ENCODE data around the gene MNT.

The MNT gene

DNA sequence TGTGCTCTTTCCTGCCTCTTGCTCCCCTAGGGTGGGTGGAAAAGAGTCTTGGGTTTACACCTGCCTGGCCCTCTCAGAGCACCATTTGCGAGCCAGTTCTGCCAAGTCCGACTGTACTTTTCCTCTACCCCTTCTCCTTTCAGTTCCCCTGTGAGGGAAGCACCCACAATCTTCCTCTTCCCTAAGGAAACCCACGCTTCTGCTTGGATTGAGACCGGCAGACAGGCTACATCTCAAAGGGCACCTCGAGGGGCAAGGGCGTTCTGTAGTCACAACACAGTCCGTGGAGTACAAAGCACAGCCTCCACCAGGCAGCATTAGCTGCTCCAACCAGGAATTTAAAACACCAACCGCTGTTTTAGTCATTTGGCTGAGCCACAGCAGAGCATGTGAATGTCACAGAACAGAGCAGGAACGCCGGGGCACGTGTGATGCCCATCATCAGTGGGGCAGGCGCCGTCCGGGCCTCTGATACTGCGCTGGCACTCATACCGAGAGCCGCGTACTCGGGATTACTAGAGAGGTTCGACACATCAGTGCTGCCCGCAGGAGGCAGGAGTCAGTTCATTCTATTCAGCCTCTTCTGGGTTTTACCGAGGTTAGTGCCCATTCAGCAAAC, 13.7 kb upstream of the MNT start:
- no peak for DNase-seq

DNA sequence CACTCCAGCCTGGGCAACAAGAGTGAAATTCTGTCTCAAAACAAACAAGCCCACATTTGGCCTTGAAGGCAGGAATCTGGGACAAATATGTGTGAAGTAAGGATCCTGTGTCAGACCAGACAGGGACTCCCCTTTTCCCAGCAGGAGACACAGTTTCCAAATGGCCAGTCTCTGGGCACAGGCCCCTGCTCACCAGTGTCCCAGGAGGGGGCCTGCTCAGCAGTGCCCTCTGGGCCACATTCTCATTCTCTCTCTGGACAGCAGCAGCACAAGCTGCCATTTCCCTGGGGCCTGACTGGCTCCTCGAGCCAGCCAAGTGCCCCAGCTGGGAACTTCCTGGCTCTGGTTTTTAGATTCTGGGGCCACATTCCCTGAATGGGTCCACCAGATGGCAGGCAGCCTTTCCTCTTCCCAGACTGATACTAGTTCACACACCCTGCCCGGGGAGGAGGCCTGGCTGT, 11.7 kb upstream of the MNT start:
- no peak for DNase-seq

DNA sequence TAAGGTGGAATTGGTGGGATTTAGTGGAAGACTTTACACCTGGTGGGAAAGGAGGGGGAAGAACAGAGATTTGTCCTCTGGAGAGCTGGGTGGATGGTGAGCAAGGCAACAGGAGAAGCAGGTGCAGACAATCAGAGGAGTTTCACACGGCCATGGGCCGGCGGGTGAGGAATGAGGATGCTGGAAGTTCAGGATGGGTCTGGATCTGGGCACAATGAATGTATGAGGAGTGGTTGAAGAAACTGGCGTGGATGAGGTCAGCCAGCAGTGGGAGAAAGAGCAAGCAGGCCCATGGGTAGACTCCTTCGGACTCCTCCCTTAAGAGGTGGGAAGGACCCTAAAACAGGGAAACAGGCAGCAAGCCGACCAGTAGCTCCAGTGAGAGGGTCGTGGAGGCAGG, 10.1 kb upstream of the MNT start:
- DNase-seq, result no peak

DNA sequence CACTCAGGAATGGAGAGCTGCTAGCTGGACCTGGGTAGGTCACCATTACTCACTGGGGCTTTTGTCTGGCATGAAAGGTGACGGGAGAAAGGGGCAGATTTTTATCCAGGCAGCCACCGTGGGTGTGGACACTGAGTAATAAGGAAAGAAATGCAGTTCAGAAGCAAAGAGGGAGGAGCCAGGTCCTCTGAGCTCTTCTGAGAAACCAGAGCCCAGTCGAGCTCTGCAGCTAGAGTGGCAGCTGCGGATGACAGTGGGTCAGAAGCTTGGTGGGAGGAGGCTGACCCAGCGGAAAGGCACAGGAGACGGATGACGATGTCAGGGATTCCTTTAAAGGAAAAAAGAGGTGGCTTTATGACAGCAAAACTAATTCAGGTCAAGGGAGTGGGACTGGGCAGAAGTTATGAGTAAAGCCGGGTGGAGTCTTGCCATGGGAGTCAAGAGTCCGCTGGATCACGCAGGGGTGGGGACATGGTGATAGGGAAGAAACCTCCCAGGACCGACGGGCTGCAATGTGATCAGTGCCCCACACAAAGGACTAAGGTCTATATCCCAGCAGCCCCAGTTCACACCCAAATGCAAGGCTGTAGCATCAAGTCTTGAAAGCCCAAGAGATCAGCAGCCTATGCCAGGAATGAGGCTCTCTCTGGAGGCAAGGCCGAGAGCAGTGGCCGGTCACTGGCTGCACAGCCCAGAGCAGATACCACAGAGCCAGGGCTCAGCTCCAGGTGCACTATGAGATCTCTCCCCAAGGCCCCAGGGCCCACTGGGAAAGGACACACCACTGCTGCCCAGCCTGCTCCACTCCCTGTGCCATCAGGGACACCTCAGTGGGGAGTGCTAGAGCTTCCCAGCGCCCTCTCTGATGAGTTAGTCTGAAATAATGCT, 6.3 kb upstream of the MNT start:
- DNase-seq, result peak in 1 of 5 donors; percentile 41

DNA sequence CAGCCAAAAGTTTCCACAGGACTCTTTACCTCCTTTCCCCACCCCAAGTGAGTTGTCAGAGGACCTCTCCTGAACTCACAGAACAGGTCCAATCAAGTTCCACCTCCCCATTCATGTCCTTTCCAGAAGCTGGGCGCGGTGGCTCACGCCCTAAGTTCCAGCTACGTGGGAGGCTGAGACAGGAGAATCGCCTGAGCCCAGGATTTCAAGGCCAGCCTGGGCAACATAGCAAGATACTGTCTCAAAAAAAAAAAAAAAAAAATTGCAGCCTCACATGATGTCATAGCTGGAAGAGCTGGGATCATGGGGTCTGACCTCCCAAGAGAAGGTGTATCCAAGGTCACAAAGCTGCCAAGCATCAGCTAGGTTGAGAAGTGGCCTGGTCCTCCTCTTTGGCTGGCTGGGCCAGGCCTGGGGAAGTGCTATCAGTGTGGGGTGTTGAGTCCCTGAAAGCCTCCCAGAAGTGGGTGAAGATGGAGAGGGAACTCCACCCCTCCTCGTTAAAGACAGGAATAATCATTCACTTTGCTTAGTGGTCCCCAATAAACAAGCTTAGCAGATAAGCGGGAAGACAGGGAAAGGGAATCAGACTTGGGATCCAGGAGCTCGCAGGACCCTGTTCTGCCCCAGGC, 5.5 kb upstream of the MNT start:
- no peak for DNase-seq

DNA sequence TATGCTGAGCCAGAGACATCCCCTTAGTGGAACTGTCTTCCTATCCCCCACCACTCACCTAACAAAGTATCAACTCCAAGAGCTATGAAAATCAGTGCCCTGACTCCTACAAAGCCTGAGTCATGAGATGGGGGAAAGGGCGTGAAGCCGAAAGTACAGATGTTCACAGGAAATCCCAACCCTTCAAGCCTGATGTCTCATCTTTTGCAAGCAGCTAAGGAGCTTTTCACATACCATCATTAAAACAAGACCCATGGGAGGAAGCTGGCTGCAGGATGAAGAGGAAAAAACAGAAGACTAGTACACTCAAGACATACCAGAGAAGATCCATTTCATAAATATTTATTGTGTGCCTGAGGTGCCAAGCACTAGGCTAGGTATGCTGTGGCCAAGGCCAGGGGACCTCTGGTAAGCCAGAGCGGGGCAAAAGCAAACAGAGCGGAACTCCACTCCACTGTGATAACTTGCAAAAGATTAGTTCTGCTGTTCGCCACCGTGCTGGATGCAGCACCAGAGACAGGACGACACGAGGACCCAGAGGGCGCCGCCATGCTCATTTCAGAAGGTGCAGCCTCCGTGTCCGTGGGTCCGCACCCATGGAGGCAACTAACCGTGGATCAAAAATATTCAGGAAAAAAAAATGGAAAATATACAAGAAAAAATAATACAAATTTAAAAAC, 4.5 kb upstream of the MNT start:
- peak in 1 of 5 donors; percentile 25 for DNase-seq

DNA sequence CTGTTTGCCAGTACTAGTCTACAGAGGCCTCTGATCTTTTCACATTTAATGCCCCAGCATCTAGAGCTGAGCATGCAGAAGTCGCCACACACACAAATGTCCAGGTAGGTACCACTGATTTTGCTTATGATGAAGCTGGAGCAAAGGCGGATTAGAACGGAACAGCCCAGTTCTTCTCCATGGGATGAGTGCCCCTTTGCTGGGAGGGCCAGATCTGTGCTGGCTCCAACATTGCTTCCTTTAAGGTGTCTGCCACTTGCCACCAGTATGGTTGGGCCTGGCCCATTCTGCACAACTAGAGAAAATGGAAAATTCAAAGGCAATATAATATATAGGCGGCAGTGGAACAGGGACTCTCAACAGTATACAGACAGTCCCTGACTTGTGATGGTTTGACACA, 2.2 kb upstream of the MNT start:
- DNase-seq, result no peak

DNA sequence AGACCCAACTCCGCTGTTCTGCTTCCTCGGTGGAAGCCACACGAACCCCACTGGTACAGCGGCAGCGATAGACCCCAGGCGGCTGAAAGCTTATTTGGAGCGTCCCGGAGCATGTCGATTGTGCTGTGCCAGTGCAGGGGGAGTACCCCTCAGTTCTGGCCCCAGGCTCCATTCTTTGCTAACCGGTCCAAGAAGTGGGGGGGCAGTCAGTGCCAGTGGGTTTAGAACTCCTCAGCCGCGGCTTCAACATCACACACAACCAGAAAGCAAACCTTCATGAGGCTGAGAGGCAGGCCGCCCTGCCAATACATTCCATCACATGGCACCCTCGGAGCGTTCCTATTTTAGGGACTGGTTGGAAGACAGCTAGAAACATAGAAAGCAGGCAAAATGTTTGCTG, 1.7 kb upstream of the MNT start:
- no peak for DNase-seq

DNA sequence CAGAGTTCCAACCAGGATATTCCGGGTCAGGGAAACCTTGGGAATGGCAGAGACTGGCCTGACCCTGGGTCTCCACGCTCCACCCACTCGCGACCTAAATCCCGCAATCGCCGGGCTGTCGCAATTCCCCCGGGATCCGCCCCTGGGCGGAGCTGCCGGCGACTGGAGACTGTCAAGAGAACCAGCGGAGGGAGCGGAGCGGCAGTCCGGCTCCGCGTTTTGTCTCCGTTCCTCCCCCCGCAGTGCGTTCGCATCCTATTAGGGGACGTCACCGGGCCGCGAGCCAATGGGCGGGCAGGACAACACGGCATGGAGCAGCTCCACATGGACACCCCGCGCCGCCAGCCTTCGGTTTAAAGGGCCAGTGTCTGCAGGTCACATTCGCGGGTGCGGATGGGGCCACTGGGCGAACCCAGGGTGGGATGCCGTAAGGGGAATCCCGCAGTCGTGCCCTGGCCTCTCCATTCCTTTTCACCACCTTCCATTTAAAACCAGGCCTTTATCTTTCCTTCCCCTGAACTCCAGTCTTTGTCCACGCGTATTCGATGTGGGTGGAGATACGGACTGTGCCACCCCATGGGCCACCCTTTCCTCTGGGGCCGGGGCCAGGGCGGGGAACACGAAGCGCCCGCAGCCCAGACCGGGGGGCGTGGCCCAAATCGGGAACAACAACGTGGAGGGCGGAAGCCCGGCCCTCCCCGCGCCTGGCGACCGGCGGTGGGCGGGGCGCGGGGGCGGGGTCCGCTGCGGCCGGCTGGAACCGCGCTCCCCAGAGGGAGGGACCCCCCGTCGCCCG, 764 bp upstream of the MNT start:
- DNase-seq, result peak; percentile 98 to 99 (median 99)

DNA sequence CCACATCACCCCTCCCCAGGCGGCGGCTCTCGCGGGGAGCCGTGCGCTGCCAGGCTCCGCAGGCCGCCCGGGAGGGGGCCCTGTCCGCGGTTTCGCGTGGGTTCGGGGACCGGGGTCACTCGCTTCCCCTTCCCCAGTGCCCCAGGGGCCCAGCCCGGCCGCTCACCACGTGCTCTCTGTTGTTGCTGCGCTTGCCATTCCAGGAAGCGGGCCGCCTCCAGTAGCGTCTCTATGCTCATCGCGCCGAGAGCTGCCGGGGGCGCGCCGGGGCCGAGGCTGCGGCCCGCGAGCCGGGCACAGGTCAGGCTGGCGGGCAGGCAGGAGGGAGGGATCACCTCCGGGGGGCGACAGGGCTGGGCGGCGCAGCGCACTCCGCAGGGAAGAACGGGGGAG, 390 bp downstream of the MNT start:
- DNase-seq, result peak in 4 of 5 donors; percentile 46 to 56 (median 47)

DNA sequence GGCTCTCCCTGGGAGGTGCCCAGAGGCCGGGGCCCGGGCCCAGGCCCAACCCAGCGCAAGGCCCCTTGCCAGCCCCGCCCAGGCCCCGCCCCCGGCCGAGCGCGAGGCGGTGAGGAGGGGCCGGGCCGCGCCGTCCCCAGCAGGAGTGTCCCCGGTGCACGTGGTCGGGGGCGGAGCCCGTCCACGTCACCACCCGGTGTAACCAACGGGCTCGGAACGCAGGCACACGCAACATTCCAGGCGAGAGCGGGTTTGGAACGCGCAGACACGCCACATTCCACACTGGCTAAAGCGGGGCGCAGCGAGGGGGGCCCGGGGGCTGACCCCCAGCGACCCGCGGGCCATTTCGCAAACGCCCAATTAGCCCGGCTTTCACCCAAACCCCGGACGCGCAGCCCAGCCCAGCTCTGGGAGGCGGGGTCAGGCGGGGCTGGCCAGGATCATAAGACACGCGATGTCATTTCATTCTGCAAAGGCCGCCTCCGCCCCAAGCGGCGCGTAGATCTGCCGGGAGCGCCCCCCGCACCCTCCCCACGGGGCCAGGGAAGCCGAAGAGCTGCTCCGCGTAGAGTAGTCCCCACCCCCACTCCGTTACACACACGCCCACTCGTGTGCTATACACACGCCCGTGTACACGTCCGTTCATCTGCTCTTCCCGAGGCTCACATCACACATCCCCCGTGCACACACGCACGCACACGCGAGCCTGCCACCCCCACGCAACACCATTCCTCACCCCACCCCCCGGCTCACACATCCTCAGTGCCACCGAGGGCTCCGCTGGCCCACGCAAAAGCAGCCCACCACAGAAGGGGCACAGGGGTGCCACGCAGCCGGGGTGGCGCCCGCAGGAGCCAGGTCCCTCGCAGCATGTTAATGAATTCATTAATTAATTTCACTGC, 1.0 kb downstream of the MNT start:
- DNase-seq, result peak; percentile 90 to 97 (median 93)

DNA sequence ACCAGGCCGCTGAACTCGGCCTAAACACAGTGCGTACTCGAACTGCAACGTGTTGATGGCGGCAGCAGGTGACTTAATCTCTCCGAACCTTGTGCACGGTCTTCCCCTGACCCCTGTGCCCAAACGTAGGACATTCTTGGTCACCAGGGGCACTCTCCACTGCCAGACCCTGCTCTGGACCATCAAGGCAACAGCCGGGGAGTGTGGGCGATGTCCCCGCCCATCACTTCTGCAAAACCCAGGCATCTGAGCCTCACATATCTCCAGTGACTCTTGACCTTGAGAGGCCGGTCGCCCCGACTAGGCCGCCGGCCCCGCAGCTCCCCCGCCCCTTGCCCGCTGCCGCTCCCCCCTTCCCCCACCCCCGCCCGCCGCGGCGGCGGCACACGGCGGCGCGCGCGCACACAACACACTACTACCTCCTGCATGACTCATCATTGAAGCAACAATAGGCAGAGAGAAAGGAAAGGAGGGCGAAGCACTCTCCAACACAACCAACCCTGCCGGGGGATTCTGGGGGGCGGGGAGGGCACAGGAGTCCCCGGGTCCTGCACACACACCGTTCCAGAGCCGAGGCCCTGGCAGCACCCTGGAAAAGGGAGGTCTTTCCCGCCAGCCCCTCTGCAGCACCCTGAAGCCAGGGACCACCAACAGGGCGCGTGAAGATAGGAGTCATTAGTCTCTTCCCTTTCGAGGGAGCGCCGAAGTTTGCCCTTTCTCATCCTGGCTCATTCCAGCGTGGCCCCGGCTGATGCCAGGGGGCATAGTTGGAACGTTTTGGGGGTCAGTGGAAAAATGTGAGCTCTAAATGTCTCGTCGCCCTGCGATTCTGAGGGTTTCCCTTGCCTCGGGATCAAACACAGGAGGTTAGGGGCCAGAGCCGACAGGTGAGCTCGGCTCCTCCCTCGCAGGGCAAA, 1.9 kb downstream of the MNT start:
- DNase-seq, result peak in 4 of 5 donors; percentile 39 to 72 (median 46)

DNA sequence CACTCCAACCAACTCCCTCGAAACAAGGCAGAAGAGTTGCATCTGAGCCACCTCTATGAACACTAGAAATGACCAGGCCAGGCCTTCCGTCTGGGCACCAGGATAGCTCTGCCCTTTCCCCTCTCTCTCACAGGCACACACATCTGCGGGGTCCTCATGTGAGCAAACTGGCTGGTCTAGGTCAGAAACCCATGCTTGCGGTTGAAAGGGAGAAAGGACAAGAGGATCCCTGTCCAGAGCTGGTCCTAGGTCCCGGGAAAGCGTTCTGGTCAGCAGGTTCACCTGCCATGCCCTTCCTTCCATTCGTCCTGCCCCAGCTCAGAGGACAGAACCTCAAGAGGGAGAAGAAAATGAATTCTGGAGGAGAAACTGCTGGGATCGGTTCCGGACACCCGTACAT, 2.7 kb downstream of the MNT start:
- no peak for DNase-seq

DNA sequence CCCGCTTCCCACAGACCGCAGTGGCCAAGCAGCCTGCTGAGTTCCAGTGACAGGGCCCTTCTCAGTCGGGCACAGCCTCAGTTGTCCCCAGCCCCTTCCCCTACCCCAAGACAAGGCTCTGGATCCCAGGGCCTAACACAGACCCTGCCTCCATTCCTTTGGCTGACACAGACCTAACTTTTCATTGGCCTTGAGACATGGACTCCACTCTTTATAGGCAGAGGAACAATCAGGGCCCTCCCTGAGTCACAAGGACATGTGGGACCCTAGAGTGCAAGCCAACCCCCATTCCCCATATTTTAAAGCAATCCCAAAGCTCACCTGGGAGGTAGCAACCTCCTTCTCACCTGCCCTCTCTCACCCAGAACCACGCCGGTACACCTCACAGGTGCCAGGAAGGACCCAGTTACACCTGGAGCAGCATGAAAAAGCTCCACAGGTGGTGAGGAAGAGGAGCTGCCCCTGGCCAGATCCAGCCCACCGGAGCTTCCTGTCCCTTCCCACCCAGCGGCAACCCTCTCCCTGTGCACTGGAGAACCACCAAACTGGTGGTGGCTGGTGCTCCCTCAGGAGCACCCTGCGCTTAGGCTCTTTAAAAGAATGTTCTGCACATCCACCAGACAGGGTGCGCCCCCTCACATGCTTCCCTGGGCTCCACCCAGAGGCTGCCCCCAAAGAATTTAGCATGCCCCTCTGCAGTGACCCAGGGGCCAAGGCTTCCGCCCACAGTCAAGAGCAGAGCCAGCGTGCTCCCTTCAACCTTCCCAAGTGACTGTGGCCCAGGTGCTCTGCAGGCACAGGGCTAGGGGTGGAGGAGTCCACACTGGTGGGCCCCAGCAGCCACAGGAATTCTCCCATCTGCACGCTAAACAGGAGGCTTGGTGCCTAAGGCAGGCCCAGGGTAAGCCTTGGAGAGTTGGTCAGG, 3.4 kb downstream of the MNT start:
- DNase-seq, result no peak

DNA sequence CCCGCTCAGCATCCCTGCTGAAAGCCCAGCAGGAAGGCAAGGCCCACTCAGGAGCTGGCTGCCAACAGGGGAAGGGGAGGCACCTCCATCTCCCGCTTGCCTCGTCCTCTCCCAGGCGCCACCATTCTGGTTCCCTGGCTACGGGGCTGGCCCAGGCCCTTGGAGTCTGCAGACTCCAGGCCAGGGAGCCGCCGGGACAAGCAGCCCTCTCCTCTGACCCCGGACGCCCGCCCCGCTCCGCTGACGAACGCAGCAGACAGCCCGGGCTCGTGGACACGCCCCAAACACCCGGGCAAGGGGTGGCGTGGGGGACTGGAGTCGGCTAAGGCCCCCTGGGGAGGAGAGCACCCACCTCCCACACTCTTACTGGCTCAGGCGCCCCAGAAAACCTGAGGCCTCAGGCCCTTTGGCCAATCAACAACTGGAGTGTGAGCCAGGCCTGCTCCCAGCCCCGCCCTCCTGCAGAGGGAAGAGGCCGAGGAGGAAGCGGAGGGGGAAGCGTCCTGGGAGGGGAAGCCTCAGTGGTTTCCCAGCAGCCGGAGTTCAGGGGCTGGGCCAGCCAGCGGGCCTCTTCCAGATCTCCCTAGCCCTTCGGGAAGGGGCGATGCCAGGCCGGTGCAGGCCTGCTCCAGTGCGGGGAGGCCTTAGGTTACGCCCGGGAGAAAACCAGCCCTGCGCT, 4.2 kb downstream of the MNT start:
- DNase-seq, result peak in 3 of 5 donors; percentile 30 to 76 (median 40)

DNA sequence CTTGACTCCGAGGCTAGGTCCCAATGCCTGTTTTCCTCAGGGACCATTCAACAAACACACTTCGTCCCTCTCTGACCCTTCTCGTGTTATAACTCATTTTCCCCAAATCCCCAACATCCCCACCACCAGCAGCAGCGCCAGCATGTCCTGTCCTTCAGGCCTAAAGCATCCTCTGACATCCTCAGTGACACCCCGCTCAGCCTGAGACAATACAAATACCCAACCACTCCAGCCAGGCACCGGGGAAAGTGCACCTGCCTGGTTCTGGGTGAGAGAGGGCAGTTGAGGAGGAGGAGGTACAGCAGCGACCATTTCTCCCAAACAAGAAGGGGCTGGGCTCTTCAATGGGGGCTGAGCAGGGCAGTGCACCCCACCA, 4.7 kb downstream of the MNT start:
- DNase-seq, result no peak

DNA sequence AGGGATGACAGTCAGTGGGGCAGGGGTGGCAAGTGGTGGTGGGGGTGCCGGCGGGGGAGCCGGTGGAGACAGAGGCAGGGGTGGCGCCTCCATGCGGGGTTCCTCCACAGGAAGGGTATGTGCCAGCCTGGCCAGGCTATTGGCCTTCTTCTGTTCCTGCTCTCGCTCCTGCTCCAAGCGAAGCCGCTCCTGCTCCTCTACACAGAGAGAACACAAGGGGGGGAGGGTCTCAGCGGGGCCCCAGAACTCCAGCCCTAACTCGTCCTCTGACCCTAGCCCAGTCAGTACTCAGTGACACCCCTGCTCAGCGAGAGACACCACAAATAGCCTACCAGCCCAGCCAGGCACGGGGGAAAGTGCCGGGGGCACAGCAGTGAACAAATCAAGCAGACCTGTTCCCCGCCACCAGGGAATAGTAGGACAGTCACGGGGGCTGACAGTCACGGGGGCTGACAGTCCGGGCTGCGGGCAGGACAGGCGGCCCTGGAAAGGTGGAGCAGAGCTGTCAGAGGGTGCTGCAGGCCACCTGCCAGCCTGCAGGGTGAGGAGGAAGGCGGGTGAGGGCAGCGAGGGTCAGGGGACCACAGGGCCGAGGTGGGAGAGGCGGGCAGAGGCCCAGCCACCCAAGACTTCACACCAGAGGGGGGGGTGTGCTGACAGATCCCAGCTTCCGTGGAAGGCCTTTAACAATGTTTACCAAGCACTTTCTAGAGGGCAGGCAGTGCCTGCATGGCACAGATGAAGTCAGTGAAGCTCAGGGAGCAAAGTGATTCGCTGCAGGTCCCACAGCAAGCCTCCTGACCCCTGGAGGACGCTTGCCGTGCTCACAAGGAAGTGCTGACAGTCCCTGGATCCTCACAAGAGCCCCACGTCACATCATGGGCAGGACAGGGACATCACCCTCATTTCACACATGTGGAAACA, 5.3 kb downstream of the MNT start:
- no peak for DNase-seq
